ENCODE results near the gene GRIP2.

Gene GRIP2

DNA sequence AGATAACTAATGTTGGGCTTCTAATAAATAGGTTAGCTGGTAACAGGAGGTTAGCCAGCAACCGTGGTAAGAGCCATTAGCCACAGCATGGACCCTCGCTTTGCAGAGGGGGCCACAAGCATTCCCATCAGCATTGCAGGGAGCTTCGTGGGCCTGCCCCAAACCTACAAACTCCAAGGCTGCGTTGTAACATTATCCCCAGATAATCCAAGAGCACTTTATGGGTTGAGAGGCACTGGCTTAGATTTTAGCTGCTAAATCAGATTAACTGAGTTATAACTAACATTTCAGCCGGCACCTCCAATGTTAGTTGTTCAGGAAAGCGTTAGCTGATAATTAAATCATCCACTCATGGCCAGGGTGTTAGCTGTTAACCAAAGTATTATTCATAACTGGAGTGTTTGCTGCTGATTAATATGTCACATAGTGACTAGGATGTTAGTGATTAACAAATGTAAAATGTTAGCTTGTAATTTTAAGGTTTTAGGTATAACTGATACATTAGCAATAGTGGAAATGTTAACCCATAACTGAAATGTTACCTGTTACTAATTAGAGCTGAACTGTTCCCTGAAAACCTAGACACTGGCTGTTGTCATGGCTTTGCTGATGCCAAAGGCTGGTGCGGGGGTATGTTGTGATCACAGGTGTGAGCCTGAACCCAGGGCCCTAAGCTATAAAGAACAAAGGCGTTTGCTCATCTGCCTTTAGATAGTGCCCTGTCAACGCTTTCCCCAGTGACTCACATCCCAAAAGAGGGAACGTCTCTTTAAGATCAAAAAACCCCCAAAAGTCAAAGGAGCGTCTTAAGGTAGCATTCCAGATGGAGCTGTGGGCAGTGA, 81.5 kb downstream of the GRIP2 start:
- POLR2A ChIA-PET: no interaction called here
- DNase-seq (ENCODE audit: extremely low spot score): no peak
- no peak for TF ChIP-seq CTCF (IDR thresholded peaks at IDR 0.05; ENCODE audit: control extremely low read depth, extremely low read depth, low read depth, missing control alignments)
- CTCF ChIA-PET: interaction anchor here (0.7 to 7.7 kb wide), 10 partner anchors 9 to 322 kb away, joined by 3 to 63 read pairs (median 4); partner anchors contain the start of gene SLC6A6

- TF ChIP-seq CTCF (IDR thresholded peaks at IDR 0.05; ENCODE audit: control extremely low read depth, extremely low read depth, low read depth, missing control alignments): no peak
- ChIA-PET CTCF (interaction anchor here (0.7 to 7.7 kb wide), 7 partner anchors 10 to 254 kb away, joined by 3 to 63 read pairs (median 10); no protein-coding TSS in a partner anchor), POLR2A (no interaction called here)
- no peak for DNase-seq (ENCODE audit: extremely low spot score)
These were observed 82.1 kb downstream of the GRIP2 start for GRCh38 chr3:14457999-14458398.

DNA sequence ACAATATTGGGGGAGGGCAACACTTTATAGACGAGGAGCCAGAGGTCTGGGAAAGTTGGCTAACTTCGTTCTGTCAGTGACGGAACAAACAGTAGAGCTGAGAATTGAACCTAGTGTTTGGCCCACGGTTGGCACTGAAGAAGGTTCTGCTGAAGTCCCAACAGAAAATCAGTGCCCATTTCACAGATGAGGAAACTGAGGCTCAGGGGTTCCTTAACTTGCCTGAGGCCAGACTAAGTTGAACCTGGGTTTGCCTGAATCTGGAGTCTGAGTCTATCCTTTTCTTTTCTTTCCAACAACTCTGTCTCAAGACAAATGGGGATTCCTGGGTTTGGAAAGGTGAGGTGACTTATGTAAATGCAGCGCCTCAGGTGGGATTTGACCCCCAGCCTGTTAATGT, 82.7 kb downstream of the GRIP2 start:
- POLR2A ChIA-PET: no interaction called here
- no peak for DNase-seq (ENCODE audit: extremely low spot score)
- CTCF ChIA-PET: interaction anchor here (1.6 to 7.7 kb wide), 4 partner anchors 10 to 253 kb away, joined by 7 to 48 read pairs (median 14); no protein-coding TSS in a partner anchor
- no peak for TF ChIP-seq CTCF (IDR thresholded peaks at IDR 0.05; ENCODE audit: control extremely low read depth, extremely low read depth, low read depth, missing control alignments)

GRCh38 chr3:14456794-14457193, 83.3 kb downstream of the GRIP2 start:
- no peak for TF ChIP-seq CTCF (IDR thresholded peaks at IDR 0.05; ENCODE audit: control extremely low read depth, extremely low read depth, low read depth, missing control alignments)
- DNase-seq (ENCODE audit: extremely low spot score): no peak
- ChIA-PET POLR2A (no interaction called here), CTCF (interaction anchor here (0.8 to 1.6 kb wide), 6 partner anchors 10 to 253 kb away, joined by 3 to 7 read pairs (median 4); no protein-coding TSS in a partner anchor)

- CTCF ChIA-PET: interaction anchor here (0.8 to 1.5 kb wide), 9 partner anchors 9 to 252 kb away, joined by 3 to 6 read pairs (median 4); no protein-coding TSS in a partner anchor
- POLR2A ChIA-PET: no interaction called here
- DNase-seq (ENCODE audit: extremely low spot score): no peak
- TF ChIP-seq CTCF (IDR thresholded peaks at IDR 0.05; ENCODE audit: control extremely low read depth, extremely low read depth, low read depth, missing control alignments): no peak
These were observed 84.4 kb downstream of the GRIP2 start for GRCh38 chr3:14455571-14456317.

DNA sequence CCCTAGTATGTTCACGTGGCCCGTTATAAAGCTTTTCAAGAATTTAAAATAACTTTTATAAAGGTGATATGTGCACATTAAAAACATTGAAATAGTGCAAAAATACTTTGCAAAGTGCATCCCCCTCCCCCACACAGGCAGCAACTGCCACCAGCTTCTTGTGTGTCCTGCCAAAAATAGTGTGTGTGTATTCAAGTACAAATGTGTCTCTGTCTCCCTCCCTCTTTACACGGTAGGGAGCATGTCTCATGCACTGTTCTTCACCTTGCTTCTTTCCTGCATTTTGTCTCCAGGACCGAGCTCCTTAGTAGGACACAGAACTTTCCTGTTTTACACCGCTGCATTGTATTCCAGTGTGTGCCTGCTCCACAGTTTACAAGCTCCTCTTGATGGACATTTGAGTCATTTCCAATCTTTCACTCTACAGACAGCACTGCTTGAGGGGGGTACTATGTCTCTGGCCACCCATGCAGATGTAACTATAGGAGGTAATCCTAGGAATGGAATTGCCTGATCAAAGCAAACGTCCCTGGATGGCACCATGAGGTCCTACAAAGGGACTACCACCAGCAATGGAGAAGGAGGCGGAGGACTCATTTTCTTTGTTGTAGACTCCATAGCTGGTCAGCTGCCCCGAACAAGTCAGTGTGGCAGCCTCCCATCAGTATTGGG, 85.4 kb downstream of the GRIP2 start:
- ChIA-PET POLR2A (no interaction called here), CTCF (interaction anchor here (1.0 to 1.5 kb wide), 5 partner anchors 8 to 191 kb away, joined by 3 to 6 read pairs (median 3); no protein-coding TSS in a partner anchor)
- no peak for DNase-seq (ENCODE audit: extremely low spot score)

More for the DNA sequence above, 85.4 kb downstream of the GRIP2 start:
- no peak for TF ChIP-seq CTCF (IDR thresholded peaks at IDR 0.05; ENCODE audit: control extremely low read depth, extremely low read depth, low read depth, missing control alignments)
